Stimulated activated CD8-positive, alpha-beta memory T cell treated with anti-CD3 and anti-CD28 coated beads, Interleukin-7, amount 100 ng/mL, for 24 hours (primary cell): ENCODE measurements around the gene SLF2.
"Not testable (repeated sequence)": the region's sequence is repeated elsewhere in the genome, so short reads cannot be mapped to it uniquely, and the experiment has no call there.

Source experiments
- DNase-seq: peaks from one replicate; pipeline ENCODE4 v3.0.0-alpha.2; 2020; ENCODE audit warnings: low read depth

Gene SLF2

DNA sequence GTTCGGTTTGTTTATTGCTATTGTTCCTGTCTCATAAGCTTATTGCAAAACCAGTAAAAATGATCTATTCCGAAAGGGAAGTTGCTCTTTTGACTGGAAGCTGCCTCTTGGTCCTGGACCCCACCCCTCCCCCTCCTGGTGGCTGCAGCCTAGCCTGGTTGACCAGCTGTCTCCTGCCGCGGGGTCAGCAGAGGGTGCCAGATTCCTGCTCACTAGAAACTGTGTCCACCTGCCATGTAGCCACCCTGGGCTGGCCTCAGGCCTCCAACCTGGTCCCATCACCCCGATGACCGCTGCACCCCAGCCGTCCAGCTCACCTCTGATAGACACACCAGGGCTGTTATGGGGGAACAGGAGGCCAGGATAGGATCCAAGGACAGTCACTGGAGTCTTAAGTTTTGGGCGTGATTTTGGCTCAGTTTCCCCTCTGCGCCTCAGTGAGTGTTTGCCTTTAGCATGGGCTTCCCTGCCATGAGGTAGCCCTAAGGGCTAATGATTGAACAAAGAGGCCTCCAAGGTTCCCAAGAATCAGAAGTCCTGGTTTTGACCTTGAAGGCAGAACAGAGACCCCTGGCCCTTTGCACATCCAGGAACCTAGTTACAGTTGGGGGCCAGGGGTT lies 32.9 kb upstream of the SLF2 start:
- no peak for DNase-seq

GRCh38 chr10:100881556-100882213 lies 31.1 kb upstream of the SLF2 start:
- no peak for DNase-seq

DNA sequence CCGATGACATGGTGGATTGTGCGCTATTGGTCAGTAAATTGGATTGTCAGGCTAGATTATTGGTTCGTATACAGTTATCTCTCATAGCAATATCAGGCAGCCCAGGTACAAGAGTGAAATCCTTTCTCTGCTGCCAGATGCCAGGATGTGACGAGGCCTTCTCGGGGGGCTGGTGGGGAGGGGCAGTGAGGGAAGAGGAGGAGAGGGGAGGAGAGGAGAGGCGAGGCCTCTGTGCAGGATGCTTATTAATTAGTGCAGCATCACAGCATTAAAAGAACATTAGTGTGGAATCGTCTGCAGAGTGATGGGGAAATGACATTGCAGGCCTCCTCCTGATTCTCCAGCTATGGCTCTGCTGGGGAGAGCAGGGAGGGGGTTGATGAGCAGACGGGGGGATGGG lies 30.5 kb upstream of the SLF2 start:
- no peak for DNase-seq

DNA sequence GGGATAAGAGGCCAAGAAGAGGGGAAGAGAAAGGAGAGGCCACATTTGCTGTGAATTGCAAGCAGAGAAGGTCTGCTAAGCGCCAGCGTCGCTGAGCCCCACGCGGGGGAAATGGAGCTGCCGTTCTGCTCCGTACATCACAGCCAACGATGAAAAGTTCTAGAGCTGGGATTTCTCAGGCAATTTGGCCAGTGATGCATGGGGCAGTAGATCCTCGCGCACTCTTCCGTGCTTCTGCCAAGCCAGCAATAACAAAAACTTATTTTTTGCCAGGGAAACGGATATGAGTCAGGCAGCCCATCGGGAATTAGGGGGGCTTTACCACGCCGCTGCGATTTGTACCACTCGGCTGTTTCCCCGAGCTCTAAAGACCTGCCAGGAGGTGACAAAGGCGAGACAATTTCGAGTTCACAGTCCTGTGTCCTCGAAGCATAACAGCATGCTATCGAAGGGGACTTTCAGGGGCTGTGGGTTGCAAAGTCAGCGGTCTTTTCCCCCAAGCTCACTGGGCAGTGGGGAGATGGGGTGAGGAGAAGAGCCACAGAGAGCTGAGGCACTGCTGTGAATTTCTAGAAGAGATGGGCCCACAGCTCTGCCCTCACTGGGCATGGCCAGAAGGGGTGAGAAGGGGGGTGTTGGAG lies 30.0 kb upstream of the SLF2 start:
- no peak for DNase-seq

- no peak for DNase-seq
Observed at GRCh38 chr10:100883312-100883821, 29.4 kb upstream of the SLF2 start.

GRCh38 chr10:100885611-100886010 lies 27.2 kb upstream of the SLF2 start:
- not testable (repeated sequence) for DNase-seq

GRCh38 chr10:100886091-100886490 lies 26.7 kb upstream of the SLF2 start:
- no peak for DNase-seq

GRCh38 chr10:100886521-100886920 lies 26.2 kb upstream of the SLF2 start:
- DNase-seq: no peak

DNA sequence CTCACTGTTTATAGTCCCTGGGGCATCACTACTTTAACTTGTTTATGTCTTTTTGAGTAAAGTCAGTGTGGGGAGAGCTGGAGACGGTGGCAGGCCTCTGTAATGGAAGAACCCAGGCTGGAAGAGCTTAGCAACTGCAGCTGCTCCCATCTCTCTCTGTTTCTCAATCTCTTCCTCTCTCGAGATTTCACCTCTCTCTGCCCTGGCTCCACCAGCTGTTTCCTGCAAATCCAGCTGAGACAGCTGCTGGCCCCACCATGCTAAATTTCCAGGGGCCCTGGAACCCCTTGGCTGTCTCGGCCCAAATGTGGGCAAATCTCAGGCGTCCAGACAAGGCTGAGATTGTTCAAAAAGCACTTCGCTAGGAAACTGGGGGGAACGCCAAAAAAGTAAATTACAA lies 25.8 kb upstream of the SLF2 start:
- DNase-seq: no peak

DNA sequence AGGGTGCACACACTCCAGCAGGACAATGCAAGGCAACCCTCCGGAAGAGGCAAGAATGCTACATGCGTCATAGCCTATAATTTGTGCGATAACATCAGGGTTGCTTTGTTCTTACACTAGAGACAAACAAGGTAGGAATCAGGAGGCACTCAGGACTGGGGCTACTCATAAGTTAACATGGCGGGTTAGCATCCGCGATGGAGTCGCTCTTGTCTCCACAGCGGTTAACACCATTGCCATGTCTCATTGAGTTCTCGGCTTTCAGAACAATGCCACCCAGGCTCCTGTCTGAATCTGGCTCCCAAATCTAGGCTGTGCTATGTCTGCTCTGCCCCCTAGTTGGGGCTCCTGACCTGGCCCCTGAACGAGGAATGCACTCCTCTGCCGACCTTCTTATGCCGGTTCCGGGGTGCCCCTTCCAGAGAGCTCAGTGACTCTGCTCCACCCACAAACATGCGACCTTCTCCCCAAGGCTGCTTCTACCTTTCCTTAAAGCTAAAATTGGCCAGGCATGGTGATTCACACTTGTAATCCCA lies 24.9 kb upstream of the SLF2 start:
- no peak for DNase-seq

- DNase-seq: no peak
Observed at GRCh38 chr10:100888957-100889356, 23.8 kb upstream of the SLF2 start.

DNA sequence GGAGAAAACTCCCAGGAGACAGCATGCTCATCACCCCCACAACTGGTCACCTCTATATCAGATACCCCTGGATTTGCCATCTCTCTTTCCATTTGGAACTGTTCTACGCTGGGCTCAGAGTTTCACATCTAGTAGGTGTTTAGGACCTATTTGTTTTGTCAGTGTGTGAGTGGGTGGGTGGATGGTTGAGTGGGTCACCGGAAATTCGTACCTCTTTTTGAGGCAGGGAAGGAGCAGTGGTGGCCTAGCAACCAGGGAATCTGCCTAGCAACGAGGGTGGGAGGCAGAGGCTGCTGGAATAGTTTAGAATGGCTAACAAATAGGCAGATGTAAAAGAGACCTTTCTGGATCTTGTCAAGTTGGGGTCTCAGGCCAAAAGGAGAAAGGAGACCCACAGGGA lies 23.2 kb upstream of the SLF2 start:
- DNase-seq: no peak

GRCh38 chr10:100890141-100890672 lies 22.6 kb upstream of the SLF2 start:
- DNase-seq: no peak

DNA sequence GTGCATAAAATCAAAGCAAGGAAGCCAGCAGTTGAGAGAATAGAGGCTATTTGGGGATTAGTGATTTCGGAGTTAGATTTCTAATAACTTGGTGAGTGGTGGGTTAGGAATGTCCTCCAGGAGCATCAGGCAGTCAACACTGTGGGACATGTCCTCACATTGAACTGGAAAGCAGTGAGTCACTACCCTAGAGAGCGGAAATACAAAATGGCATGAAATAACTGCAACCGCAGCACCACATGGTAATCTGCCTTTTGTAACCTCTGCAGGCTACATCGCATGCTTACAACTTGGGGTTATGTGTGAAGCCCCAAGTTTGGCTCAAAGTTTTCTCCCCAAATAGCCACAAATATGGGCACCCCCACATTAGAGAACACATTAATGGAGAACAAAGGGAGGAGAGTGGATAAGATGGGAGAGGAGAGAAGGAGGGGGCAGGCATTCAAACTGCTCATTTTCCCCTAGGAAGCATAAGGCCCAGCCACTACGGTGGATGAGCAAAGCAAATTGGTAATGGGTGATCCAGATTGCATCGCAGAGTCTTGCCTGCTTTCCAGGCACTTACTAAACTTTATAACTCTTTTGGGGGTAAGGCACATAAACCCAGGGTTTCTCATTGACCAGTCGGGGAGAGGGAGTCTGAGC lies 22.0 kb upstream of the SLF2 start:
- no peak for DNase-seq

GRCh38 chr10:100894033-100894432 lies 18.7 kb upstream of the SLF2 start:
- DNase-seq: no peak

DNA sequence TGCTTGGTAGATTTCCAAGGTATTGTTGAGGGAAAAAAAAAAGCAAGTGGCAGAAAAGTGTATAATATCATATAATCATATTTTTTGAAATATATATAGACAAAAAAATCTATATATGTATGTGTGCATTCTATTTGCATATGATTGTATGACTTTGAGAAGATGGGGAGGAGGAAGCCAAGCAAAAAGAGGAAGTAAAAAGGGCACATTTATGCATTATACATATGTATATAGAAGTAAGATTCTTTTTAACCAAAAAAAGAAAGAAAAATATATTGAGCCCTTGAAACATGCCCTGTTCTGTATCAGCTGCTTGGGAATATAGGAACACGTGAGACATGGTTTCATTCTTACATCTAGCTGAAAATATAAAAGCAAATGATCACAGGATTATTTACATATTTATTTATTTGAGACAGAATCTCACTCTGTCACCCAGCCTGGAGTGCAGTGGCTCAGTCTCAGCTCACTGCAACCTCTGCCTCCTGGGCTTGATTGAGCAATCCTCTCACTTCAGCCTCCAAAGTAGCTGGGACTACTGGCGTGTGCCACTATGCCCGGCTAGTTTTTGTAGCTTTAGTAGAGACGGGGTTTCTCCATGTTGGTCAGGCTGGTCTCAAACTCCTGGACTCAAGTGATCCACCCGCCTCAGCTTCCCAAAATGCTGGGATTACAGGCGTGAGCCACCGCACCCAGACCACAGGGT lies 18.0 kb upstream of the SLF2 start:
- DNase-seq: no peak

DNA sequence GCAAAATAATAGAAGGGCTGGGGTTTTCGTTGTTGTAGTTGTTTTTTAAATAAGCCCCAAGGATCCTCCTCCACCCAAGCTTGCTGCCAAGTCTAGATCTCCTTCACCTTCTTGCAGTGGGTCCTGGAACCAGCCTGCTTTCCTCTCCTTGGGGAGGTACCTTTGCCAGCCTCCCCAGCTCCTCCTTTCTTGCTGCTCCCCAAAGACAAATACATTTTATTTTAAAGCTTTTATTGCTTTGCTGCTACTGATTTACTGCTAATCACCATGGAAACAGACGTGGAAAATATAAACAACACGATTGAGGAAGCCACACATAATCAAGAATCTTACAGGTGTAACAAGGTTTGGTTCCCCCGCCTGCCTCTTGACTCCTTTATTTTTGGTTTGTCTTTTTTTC lies 17.4 kb upstream of the SLF2 start:
- DNase-seq: no peak

DNA sequence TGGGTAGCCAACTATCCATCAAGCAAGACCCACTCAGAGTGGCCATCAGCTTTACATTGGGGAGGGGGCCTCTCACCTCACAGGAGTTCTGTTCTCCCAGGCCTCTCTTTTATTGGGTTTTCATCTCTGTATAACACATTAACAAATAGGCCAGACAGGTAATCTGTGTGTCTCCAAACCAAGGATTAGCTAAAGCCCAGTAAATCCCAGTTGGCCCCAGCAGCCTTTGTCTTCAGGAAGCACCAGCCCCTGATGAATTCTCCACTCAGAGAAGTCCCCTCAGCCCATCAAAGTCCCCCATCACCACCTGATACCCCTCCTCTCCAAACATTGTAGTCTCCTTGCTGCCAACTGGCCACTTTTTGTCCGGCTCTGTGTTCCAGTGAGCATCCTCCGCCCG lies 16.9 kb upstream of the SLF2 start:
- DNase-seq: no peak

- DNase-seq: no peak
Observed at GRCh38 chr10:100896876-100897461, 15.8 kb upstream of the SLF2 start.

DNA sequence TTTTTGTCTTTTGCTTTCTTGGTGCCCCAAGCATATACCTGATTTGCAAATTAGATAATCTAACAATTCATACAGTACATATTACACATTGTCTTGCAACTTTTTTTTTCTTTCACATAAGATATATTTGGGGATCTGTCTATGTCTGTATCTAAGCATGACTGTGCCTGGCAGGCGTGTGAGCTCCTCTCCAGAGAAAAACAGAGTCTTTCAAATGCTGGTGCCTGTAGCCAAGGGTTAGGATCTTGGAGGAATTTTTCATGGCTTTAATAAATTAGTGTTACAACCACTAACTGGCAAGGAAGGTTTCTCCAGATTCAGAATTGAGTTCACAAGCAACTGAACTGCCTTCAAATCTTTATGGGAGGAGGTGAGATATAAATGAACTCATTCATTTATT lies 14.8 kb upstream of the SLF2 start:
- DNase-seq: no peak

DNA sequence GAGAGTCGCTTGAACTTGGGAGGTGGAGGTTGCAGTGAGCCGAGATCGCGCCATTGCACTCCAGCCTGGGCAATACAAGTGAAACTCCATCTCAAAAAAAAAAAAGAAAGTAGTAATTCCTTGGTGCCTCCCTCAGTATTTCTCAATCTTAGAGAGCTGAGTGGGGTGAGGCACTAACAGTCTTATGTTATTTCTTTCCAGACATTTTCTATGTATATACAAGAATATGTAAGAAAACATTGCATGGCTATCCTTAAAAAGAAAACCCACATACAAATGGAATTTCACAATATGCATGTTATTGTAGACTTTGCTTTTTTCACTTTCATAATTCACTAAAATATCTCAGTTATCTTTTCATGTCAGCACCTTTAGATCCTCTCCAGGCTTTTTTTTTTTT lies 13.6 kb upstream of the SLF2 start:
- DNase-seq: no peak
